ENCODE results near the gene NCBP3.

Gene NCBP3

GRCh38 chr17:3782751-3783150, 63.3 kb downstream of the NCBP3 start:
- DNase-seq, result no peak

DNA sequence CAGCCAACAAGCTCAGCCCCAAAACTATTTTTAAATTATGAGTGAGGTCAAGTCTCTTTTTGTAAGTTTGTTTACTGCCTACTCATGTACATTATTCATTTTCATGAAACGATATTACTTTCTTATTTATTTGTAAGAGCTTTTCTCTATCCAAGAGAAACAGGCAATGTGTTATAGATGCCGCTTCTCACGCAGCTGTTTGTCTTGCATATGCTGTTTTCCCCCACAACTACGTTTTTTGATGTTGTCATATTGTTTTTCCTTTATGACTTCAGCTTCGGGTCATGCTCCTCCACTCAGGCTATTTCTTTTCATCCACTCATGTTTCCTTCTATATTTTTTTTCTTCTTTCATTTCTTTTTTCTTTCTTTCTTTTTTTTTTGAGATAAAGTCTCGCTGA, 65.1 kb downstream of the NCBP3 start:
- DNase-seq, result no peak

DNA sequence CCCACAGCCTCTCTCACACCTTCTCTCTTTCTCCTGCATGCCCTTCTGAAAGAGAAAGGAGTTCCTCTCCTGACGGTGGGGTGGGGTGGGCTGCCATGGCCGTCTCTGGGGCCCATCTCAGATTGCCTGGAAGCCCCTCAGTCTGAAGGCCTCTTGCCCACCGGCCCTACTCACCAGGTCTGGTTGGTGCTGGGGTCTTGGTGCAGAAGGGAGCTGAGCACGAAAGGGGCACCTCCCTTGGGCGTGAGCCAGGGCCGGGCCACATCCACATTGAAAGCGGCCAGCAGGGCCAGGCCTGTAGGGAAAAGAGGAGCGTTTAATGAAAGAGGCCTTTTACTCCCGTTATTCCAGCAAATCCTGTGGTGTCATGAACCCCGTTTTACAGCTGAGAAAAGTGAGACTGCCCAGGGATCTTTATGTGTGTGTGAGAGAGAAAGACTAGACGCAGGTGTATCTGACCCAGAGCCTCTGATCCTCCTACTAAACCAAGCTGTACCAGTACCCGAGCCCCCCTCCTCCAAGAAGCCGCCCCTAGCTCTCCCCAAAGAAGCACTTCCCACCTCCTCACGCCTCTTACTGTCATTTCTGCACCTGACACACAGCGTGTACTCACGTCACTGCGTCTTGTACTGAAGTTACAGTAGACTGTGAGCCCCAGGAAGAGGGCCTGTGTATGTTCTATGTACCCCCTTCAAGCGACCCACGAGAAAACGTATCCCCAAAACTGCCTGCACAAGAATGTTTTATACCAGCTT, 68.5 kb downstream of the NCBP3 start:
- no peak for DNase-seq

GRCh38 chr17:3773966-3774365, 72.1 kb downstream of the NCBP3 start:
- no peak for DNase-seq

DNA sequence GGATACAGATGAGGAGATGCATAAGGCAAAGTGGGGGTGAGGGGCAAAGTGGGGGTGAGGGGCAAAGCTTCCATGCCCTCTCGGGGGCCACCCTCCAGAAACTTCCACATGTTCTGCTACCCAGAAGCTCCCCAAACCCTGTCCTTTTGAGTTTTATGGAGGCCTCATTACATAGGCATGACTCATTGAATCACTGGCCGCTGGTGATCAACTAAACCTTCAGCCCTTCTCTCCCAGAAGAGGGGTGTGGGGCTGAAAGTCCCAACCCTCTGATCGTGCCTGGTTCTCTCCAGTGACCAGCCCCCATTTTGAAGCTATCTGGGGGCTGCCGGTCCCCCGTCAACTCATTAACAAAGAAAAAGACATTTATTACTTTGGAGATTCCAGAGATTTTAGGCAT, 72.5 kb downstream of the NCBP3 start:
- no peak for DNase-seq

DNA sequence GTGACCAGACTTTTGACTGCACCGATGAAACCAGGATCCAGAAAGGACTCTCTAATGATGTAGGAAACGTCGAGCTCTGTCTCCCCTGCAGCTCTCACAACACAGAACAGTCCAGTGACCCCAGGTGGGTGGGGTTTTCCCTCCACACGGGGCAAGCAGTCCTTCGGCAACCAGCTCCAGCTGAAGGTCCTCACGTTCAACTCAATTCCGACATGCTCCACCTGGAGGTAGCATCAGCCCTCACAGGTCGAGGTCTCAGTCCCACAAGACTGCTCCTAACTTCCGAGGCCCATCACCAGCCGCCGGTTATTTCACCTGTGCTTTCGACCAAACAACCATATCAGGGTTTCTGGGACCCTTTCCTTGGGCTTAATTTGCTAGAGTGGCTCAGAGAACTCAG, 73.3 kb downstream of the NCBP3 start:
- DNase-seq, result no peak

- no peak for DNase-seq
Measured at GRCh38 chr17:3771140-3771539, 74.9 kb downstream of the NCBP3 start.

- no peak for DNase-seq
Measured at GRCh38 chr17:3770466-3770865, 75.6 kb downstream of the NCBP3 start.

GRCh38 chr17:3768769-3769168, 77.3 kb downstream of the NCBP3 start:
- no peak for DNase-seq

DNA sequence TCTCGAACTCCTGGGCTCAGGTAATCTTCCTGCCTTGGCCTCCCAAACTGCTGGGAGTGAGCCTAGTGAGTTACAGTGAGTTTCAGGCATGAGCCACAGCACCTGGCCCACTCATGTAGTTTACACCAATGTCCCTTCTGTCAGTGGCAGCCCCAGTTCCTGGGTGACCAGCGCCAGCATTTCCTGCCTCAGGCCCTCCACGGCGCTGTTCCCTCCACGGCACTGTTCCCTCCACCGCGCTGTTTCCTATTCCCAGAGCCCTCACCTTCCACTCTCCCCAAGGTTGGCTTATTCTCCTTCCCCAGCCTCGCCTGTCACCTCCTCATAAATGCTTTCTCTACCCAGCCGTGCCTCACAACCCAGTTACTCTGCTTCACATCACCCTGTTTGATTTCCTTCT, 77.7 kb downstream of the NCBP3 start:
- no peak for DNase-seq

- no peak for DNase-seq
Measured at GRCh38 chr17:3766779-3767178, 79.3 kb downstream of the NCBP3 start.

GRCh38 chr17:3765981-3766380, 80.1 kb downstream of the NCBP3 start:
- DNase-seq, result no peak

- DNase-seq, result no peak
Measured at GRCh38 chr17:3763777-3764170, 82.3 kb downstream of the NCBP3 start.

DNA sequence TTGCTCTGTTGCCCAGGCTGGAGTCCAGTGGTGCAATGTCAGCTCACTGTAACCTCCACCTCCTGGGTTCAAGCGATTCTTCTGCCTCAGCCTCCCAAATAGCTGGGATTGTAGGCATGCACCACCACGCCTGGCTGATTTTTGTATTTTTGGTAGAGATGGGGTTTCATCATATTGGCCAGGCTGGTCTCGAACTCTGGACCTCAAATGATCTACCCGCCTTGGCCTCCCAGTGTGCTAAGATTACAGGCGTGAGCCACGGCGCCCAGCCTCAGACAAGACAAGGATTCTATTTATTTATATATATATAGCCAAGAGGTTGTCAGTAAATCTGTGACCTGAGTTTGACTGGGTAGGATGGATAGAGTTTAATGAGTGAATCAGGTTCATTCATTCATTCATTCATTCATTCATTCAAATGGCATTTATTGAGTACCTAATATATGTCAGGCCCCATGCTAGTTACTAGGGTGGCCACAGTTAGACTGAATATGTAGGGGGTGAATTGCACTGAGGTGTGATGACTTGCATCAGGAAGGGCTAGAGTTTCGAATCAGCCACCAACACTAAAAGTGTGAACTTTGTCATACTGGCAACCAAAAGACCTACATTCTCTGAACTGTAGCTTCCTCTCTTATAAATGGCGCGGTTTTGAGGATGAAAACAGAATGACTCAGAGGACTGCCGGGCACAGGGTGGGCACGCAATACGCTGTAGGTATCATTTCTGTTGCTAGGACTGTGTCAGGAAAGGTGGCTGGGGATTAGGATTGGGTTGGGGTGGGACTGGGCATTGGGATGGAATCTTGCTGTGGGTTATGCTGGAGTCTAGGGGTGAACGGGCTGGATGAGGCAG, 82.9 kb downstream of the NCBP3 start:
- DNase-seq, result no peak

DNA sequence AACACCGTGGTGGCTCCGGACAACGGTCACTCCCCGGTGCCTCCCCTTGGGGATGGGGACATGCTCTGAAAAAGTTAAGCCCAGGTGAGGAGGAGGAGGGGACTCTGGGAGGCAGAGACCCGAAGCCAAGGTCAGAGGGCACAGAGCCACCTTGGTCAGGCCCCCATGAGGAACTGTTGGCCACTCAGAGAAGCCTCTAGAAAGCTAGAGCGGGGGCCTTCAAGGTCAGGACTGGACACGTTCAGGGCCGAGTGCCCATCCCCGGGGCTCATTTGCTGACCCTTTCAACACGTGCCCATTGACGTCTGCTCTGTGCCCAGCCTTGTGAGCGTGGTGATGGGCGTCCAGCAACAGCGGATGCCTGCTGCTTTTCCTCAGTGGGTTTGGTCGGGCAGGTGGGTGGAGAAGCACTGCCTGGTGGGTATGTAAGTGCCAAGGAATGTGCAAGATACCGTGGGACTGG, 84.1 kb downstream of the NCBP3 start:
- no peak for DNase-seq

- DNase-seq, result no peak
Measured at GRCh38 chr17:3761036-3761917, 84.8 kb downstream of the NCBP3 start.

GRCh38 chr17:3759597-3760216, 86.3 kb downstream of the NCBP3 start:
- no peak for DNase-seq

DNA sequence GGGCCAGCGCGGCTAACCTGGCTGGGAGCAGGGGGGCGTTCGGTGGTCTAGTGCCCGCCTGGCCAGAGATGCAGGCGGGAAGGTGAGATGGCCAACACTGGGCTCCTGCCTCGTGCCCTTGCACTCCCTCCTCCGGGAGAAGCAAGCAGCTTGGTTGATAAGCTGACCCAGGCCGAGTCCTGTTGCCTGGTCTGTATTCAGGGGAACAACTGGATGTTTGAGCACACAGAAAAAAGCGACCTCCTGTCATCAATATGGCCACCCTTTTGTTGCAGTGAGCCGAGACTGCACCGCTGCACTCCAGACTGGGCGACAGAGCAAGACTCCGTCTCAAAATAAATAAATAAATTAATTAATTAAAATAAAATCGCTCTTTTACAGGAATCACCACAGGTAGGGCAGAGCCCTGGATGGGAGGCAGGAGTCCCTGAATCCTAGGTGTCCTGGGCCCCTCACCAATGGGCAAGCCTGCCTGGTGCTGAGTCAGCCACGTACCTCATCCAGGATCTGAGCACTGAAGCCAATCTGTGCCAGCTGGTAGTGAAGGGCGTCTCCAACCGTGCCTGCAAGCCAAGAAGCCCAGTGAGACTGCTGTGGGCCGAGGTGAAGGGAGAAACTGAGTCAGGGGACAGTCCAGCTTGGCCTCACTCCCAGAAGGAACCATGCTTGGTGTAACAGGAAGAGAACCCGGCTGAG, 90.6 kb downstream of the NCBP3 start:
- no peak for DNase-seq

DNA sequence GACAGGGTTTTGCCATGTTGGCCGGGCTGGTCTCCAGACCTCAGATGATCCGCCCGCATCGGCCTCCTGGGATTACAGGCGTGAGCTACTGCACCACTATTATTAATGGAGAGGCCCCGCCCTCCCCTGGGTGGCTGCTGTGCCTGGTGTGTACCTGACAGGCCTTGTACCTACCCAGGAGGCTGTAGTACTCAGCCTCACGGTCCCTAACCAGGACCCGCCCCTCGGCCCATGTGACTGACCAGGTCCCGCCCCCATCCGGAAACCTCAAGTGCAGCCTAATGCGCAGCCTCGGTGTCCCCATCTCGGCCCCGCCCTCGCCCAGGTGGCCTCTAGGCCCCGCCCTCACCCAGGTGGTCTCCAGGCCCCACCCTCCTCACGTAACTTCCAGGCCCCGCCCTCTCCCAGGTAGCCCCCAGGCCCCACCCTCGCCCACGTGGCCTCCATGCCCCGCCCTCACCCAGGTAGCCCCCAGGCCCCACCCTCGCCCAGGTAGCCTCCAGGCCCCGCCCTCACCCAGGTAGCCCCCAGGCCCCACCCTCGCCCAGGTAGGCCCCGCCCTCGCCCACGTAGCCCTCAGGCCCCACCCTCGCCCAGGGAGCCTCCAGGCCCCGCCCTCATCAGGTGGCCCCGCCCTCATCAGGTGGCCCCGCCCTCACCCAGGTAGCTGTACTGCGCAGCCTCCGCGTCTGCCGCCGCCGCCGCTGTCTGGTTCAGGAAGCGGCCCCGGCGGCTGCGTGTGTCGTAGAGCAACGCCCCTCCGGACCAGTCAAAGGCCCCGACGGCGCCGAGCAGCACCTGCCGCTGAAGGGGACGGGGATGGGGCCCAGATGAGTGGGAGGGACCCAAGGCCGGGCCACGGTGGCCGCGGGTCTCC, 91.3 kb downstream of the NCBP3 start:
- no peak for DNase-seq

- no peak for DNase-seq
Measured at GRCh38 chr17:3754066-3754457, 92.0 kb downstream of the NCBP3 start.

DNA sequence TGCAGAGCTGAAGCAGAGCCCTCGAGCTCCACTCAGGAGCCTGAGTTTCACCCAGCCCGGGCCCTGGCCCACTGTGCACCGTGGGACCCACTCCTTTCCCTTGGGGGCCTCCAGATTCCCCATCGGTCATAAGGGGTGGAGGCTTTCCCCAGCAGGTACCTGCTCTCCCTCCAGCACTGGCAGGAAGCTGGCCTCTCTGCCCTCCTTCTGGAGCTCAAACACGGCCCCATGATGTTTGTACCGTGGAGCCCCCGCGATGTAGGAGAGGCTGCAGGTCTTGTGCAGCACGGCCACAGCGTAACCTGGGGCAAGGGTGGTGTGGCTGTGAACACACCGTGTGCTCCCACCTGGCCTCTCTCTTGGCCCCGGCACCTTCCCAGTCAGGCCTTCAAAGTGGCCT, 92.4 kb downstream of the NCBP3 start:
- DNase-seq, result no peak
